IPS-NIHi7 (cell line): Measurements from ENCODE around the gene BCAM.

Experiments used
- DNase-seq: peaks from one replicate; pipeline ENCODE4 v3.0.0; 2012; ENCODE audit warnings: mixed read lengths; ENCODE audit errors: extremely low spot score

BCAM gene

GRCh38 chr19:44789943-44790483, 18.9 kb upstream of the BCAM start:
- no peak for DNase-seq

- DNase-seq = no peak
These were observed 16.6 kb upstream of the BCAM start for GRCh38 chr19:44792281-44792680.

GRCh38 chr19:44794610-44795009, 14.3 kb upstream of the BCAM start:
- DNase-seq = no peak

- DNase-seq = peak; percentile 4
These were observed 13.4 kb upstream of the BCAM start for GRCh38 chr19:44795398-44795987.

GRCh38 chr19:44796701-44797115, 12.2 kb upstream of the BCAM start:
- peak; percentile 61 for DNase-seq

GRCh38 chr19:44799627-44800346, 9.1 kb upstream of the BCAM start:
- no peak for DNase-seq

GRCh38 chr19:44800461-44800860, 8.4 kb upstream of the BCAM start:
- DNase-seq = peak; percentile 94

GRCh38 chr19:44803442-44804428, 5.2 kb upstream of the BCAM start:
- DNase-seq = peak; percentile 6

GRCh38 chr19:44806291-44806690, 2.6 kb upstream of the BCAM start:
- DNase-seq = peak; percentile 6

GRCh38 chr19:44807162-44807561, 1.7 kb upstream of the BCAM start:
- peak; percentile 7 for DNase-seq

- peak; percentile 96 for DNase-seq
These were observed 1.0 kb upstream of the BCAM start for GRCh38 chr19:44807652-44808462.

- no peak for DNase-seq
These were observed 802 bp downstream of the BCAM start for GRCh38 chr19:44809577-44810233.

- DNase-seq = no peak
These were observed 1.6 kb downstream of the BCAM start for GRCh38 chr19:44810234-44811121.

- DNase-seq = no peak
These were observed 2.2 kb downstream of the BCAM start for GRCh38 chr19:44811122-44811419.

- no peak for DNase-seq
These were observed 3.3 kb downstream of the BCAM start for GRCh38 chr19:44812142-44812718.

GRCh38 chr19:44813070-44813840, 4.4 kb downstream of the BCAM start:
- no peak for DNase-seq

- no peak for DNase-seq
These were observed 5.1 kb downstream of the BCAM start for GRCh38 chr19:44813841-44814470.

- DNase-seq = no peak
These were observed 5.6 kb downstream of the BCAM start for GRCh38 chr19:44814517-44814916.
